RWPE2 (cell line): ENCODE measurements around the gene RAB27A.
"Not testable (repeated sequence)": the region's sequence is repeated elsewhere in the genome, so short reads cannot be mapped to it uniquely, and the experiment has no call there.

ENCODE experiments used
- ATAC-seq: fragments of 200-7000 bp; cut with Tn5 transposase; 3 replicates; pipeline ENCODE4 v1.9.1; 2021; ENCODE audit warnings: low read depth
- DNase-seq: peaks from one replicate; pipeline ENCODE4 v3.0.0-alpha.2; 2020; ENCODE audit warnings: low spot score
- H3K27ac ChIP-seq: fragments of 450-650 bp; 2 replicates; pipeline ENCODE4 v1.5.1; 2017; ENCODE audit warnings: mild to moderate bottlenecking; ENCODE audit not compliant: poor library complexity, severe bottlenecking
- H3K27me3 ChIP-seq: fragments of 250-450 bp; sonication (Bioruptor Pico); 2 replicates; pipeline ENCODE4 v1.5.1; 2021; ENCODE audit warnings: mild to moderate bottlenecking, moderate library complexity; ENCODE audit not compliant: insufficient read depth, poor library complexity, severe bottlenecking
- H3K36me3 ChIP-seq: fragments of 250-450 bp; sonication (Bioruptor Pico); 2 replicates; pipeline ENCODE4 v1.5.1; 2020; ENCODE audit warnings: low read depth, mild to moderate bottlenecking, moderate library complexity
- H3K4me1 ChIP-seq: fragments of 250-450 bp; sonication (Bioruptor Pico); 2 replicates; pipeline ENCODE4 v1.5.1; 2021; ENCODE audit warnings: mild to moderate bottlenecking, moderate library complexity; ENCODE audit not compliant: insufficient read depth, poor library complexity, severe bottlenecking
- H3K4me3 ChIP-seq: fragments of 250-450 bp; sonication (Bioruptor Pico); 2 replicates; pipeline ENCODE4 v1.5.1; 2021; ENCODE audit warnings: mild to moderate bottlenecking, moderate library complexity; ENCODE audit not compliant: severe bottlenecking
- H3K9me3 ChIP-seq: fragments of 250-450 bp; sonication (Bioruptor Pico); 2 replicates; pipeline ENCODE4 v1.5.1; 2021; ENCODE audit warnings: mild to moderate bottlenecking, moderate library complexity; ENCODE audit not compliant: severe bottlenecking
- TF ChIP-seq, protein P1 (sequence below): fragments of 450-650 bp; IDR thresholded peaks from one replicate; pipeline ENCODE4 v1.5.1; 2017; ENCODE audit warnings: mild to moderate bottlenecking, moderate library complexity; ENCODE audit not compliant: poor library complexity, severe bottlenecking

RAB27A gene

DNA sequence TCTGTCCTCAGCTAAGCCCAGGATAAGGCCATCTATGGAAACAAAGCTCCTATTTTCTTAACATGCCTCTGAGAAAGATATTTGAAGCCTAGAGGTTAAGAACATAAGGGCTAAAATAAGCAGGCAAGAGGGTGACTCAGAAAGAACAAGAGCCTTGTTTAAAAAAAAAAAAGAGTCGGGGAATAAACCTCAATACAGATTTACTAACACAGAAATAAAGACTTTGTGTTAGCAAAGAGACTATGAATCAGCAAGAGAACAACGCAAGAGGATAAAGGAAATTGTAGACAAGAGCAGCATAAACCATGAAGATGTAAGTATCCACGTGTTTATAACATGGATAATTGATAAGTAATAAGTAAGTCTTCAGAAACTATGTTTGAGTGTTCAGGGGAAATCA, 36.0 kb downstream of the RAB27A start:
- H3K4me3 ChIP-seq: no peak overlapping the region
- H3K9me3 ChIP-seq: no peaks in the 10 kb centered on the region
- peak overlapping the region; percentile 40 for H3K27ac ChIP-seq
- DNase-seq (no peak), ATAC-seq (peak; percentile 77)
- TF ChIP-seq, protein P1, sequence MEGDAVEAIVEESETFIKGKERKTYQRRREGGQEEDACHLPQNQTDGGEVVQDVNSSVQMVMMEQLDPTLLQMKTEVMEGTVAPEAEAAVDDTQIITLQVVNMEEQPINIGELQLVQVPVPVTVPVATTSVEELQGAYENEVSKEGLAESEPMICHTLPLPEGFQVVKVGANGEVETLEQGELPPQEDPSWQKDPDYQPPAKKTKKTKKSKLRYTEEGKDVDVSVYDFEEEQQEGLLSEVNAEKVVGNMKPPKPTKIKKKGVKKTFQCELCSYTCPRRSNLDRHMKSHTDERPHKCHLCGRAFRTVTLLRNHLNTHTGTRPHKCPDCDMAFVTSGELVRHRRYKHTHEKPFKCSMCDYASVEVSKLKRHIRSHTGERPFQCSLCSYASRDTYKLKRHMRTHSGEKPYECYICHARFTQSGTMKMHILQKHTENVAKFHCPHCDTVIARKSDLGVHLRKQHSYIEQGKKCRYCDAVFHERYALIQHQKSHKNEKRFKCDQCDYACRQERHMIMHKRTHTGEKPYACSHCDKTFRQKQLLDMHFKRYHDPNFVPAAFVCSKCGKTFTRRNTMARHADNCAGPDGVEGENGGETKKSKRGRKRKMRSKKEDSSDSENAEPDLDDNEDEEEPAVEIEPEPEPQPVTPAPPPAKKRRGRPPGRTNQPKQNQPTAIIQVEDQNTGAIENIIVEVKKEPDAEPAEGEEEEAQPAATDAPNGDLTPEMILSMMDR: no peak
- no peaks in the 10 kb centered on the region for H3K27me3 ChIP-seq
- peaks cover 8% of the 10 kb centered on the region; the same call in 1 of the 2 replicates for H3K36me3 ChIP-seq
- peaks cover 23% of the 10 kb centered on the region for H3K4me1 ChIP-seq

DNA sequence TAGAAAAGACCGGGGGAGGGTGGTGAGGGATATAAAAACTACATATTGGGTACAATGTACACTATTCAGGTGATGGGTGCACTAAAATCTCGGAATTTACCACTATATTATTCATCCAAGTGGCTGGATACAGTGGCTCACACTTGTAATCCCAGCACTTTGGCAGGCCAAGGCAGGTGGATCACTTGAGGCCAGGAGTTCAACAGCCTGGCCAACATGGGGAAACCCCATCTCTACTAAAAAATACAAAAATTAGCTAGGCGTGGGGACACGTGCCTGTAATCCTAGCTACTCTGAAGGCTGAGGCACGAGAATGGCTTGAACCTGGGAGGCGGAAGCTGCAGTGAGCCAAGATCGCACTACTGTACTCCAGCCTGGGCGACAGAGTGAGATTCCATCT, 37.4 kb downstream of the RAB27A start:
- DNase-seq, ATAC-seq, H3K27ac ChIP-seq, H3K4me3 ChIP-seq, H3K36me3 ChIP-seq, H3K27me3 ChIP-seq, H3K9me3 ChIP-seq: not testable (repeated sequence)
- peaks cover 23% of the 10 kb centered on the region for H3K4me1 ChIP-seq

DNA sequence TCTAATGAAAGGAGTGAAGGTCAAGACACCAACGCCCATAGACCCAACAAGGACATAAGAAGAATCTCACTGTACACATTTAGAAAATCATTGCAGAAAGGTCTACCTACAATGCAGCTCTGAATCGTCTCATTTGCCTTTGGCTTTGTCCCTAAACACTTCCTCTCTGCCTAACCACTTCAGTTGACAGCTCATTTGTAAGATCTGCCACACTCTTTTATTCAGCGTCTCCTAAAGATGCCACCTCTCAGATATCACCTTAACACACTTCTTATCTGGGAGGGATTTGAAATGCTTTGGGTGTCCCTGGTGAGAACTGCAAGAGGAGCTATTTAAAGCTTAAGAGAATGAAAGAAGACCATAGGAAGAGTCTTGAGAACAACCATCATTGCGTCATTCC, 38.7 kb downstream of the RAB27A start:
- Histone ChIP-seq H3K9me3 (no peaks in the 10 kb centered on the region), H3K4me1 (peaks cover 23% of the 10 kb centered on the region), H3K4me3 (no peak overlapping the region), H3K27ac (no peak overlapping the region), H3K36me3 (peaks cover 8% of the 10 kb centered on the region; the same call in 1 of the 2 replicates), H3K27me3 (no peaks in the 10 kb centered on the region)
- TF ChIP-seq, protein P1: no peak
- ATAC-seq (no peak), DNase-seq (no peak)

DNA sequence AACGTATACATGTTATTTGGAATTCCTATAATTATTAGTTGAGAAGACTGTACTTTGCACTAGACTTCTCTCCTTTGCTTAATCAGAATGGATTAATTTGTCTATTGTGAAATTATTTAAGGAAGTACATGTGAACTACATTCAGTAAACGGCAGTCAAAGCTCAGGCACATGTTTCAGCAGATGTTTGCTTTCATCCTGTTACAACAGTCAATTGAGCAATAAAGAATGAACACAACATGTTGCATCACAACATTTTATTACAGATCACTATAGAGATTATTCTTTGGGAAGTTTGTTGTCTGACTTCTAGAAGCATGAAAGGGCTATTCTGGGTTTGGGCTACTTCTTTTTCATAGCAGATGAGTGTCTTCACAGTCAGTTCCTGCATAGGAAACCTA, 39.2 kb downstream of the RAB27A start:
- Histone ChIP-seq H3K4me3 (no peak overlapping the region), H3K36me3 (peaks cover 8% of the 10 kb centered on the region; the same call in 1 of the 2 replicates), H3K27me3 (no peaks in the 10 kb centered on the region), H3K9me3 (no peaks in the 10 kb centered on the region), H3K4me1 (peaks cover 23% of the 10 kb centered on the region), H3K27ac (no peak overlapping the region)
- no peak for DNase-seq
- peak; percentile 65 for ATAC-seq
- TF ChIP-seq, protein P1: no peak

DNA sequence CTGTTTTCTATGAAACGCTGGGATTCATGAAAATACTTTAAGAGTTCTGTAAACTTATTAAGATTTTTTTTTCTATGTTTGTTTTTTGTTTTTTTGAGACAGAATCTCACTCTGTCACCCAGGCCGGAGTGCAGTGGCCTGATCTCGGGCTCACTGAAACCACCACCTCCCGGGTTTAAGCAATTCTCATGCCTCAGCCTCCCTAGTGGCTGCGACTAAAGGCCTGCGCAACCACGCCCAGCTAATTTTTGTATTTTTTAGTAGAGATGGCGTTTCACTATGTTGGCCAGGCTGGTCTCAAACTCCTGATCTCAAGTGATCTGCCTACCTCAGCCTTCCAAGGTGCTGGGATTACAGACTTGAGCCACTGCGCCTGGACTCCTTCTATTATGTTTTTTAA, 39.7 kb downstream of the RAB27A start:
- H3K27ac ChIP-seq, ATAC-seq, H3K27me3 ChIP-seq, H3K4me3 ChIP-seq, H3K9me3 ChIP-seq, H3K36me3 ChIP-seq, DNase-seq: not testable (repeated sequence)
- H3K4me1 ChIP-seq: peaks cover 23% of the 10 kb centered on the region

DNA sequence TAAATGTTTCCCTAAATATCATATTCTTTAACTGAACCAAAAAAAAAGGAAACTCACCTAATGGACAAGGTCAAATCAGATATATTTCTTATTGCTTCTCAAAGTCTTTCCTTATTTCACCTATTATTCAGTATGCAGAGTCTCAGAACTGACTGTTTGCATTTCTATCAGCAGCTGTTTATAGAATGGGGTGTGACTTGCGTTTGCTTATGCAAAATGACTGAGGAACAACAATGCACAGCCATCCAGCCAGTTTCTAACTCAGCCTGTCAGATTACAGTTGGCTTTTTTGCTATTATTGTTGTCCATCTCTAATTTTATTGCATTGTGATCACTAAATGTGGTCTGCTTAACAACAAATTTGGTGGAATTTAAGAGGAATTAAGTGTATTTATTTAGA, 40.7 kb downstream of the RAB27A start:
- ATAC-seq (no peak), DNase-seq (no peak)
- Histone ChIP-seq H3K4me3 (no peak overlapping the region), H3K27me3 (no peaks in the 10 kb centered on the region), H3K27ac (no peak overlapping the region), H3K36me3 (peaks cover 3% of the 10 kb centered on the region; the same call in 1 of the 2 replicates), H3K9me3 (no peaks in the 10 kb centered on the region), H3K4me1 (peaks cover 20% of the 10 kb centered on the region)
- TF ChIP-seq, protein P1: no peak
